GM21528 (cell line): Measurements from ENCODE around the gene TMEM140.
"Not testable (repeated sequence)": the region's sequence is repeated elsewhere in the genome, so short reads cannot be mapped to it uniquely, and the experiment has no call there.

Source experiments
- ATAC-seq: cut with Tn5 transposase; IDR thresholded peaks from one replicate; pipeline ENCODE4 v1.9.1; 2021; ENCODE audit warnings: mild to moderate bottlenecking, moderate library complexity; ENCODE audit not compliant: unreplicated experiment, low FRiP score

TMEM140 gene

GRCh38 chr7:135211946-135212685 lies 64.2 kb downstream of the TMEM140 start:
- not testable (repeated sequence) for ATAC-seq

DNA sequence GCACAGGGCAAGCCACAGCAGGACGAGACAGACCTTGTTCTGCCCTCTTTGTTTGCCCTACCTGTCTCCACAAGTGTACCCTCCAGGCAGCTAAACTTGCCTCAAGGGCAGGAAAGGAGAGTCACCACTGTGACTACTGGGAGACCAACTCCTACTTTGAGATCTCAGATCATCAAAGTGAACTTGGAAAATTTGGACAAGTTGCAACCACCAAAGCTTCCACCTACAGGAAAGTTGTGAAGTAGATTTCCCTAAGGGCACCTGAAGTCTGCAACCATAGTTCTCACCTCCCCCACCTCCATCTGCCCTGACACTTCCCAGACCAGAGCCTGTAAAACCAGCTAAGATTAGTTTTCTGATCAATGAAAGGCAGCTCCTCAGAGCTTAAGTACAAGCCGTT lies 66.0 kb downstream of the TMEM140 start:
- no peak for ATAC-seq

DNA sequence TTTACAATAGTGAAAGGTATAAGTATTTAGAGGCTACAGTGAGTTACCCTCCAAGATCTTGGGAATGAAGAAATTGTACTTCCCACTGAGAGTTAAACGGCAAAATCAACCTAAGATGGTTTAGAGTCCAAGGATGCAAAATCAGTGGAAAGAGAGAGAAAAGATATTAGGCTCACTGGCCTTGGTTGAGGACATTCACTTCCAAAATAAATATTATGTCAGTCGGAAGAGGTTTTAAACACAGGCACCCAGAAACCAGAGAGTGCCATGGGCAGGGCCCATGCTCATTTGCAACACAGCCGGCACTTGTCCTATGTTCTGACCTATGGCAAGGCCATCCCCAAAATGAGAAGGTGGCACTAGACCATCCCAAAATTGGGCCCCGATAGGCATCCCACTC lies 67.3 kb downstream of the TMEM140 start:
- no peak for ATAC-seq

DNA sequence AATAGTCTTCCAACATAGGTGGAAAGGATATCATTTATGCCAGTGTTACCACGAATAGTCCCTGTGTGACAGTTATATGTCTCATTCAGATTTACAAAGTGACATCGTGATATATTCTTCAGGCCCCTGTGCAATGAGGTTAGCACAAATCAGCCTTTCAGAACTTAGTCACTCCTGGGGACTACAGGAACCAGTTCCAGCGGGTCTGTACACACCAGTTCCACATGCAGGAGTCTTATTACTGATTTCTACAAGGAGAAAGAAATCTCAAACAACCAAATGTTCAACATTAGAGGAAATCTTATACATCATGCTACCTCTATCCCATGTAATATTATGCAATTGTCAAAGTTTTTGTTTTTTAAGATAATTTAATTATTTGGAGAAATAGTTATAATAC lies 67.8 kb downstream of the TMEM140 start:
- ATAC-seq, result no peak
